Measurements from ENCODE around the gene SPG11.
A peak's percentile ranks its signal among the peaks of the same experiment; 100 is the strongest.
"Not testable (repeated sequence)": the region's sequence is repeated elsewhere in the genome, so short reads cannot be mapped to it uniquely, and the experiment has no call there.

The SPG11 gene

GRCh38 chr15:44682211-44682610, 18.7 kb upstream of the SPG11 start:
- peak in 1 of 2 donors; percentile 47 for ATAC-seq

- ATAC-seq: peak; percentile 48 to 56
These were observed 13.2 kb upstream of the SPG11 start for GRCh38 chr15:44676676-44677075.

GRCh38 chr15:44675911-44676310, 12.4 kb upstream of the SPG11 start:
- no peak for ATAC-seq

- ATAC-seq: no peak
These were observed 10.2 kb upstream of the SPG11 start for GRCh38 chr15:44673639-44674038.

GRCh38 chr15:44670087-44670950, 6.9 kb upstream of the SPG11 start:
- no peak for ATAC-seq

- ATAC-seq: no peak
These were observed 5.5 kb upstream of the SPG11 start for GRCh38 chr15:44668921-44669320.

GRCh38 chr15:44667039-44667360, 3.5 kb upstream of the SPG11 start:
- no peak for ATAC-seq

GRCh38 chr15:44666210-44667038, 3.0 kb upstream of the SPG11 start:
- no peak for ATAC-seq

- peak; percentile 44 to 59 for ATAC-seq
These were observed 718 bp downstream of the SPG11 start for GRCh38 chr15:44662478-44663409.

- ATAC-seq: no peak
These were observed 1.9 kb downstream of the SPG11 start for GRCh38 chr15:44661576-44661975.

GRCh38 chr15:44659056-44659455, 4.4 kb downstream of the SPG11 start:
- ATAC-seq: no peak

- no peak for ATAC-seq
These were observed 6.1 kb downstream of the SPG11 start for GRCh38 chr15:44657378-44657777.

- ATAC-seq: no peak
These were observed 6.5 kb downstream of the SPG11 start for GRCh38 chr15:44656913-44657312.

- ATAC-seq: no peak
These were observed 7.2 kb downstream of the SPG11 start for GRCh38 chr15:44656298-44656697.

GRCh38 chr15:44654858-44655257, 8.6 kb downstream of the SPG11 start:
- no peak for ATAC-seq

- ATAC-seq: no peak
These were observed 15.8 kb downstream of the SPG11 start for GRCh38 chr15:44647637-44648036.

- peak; percentile 63 to 78 for ATAC-seq
These were observed 16.4 kb downstream of the SPG11 start for GRCh38 chr15:44647036-44647435.

- no peak for ATAC-seq
These were observed 17.0 kb downstream of the SPG11 start for GRCh38 chr15:44646460-44646859.

- ATAC-seq: no peak
These were observed 21.8 kb downstream of the SPG11 start for GRCh38 chr15:44641651-44642050.

- ATAC-seq: no peak
These were observed 26.5 kb downstream of the SPG11 start for GRCh38 chr15:44636976-44637375.

- peak; percentile 59 to 71 for ATAC-seq
These were observed 29.9 kb downstream of the SPG11 start for GRCh38 chr15:44633603-44634002.

GRCh38 chr15:44625286-44625685, 38.2 kb downstream of the SPG11 start:
- not testable (repeated sequence) for ATAC-seq

GRCh38 chr15:44623178-44623577, 40.3 kb downstream of the SPG11 start:
- ATAC-seq: no peak
